SIG-M5 treated with dmso at 0.1 percent for 504 hours (cell line): ENCODE data around the gene LMO2.
"Not testable (repeated sequence)": the region's sequence is repeated elsewhere in the genome, so short reads cannot be mapped to it uniquely, and the experiment has no call there.

Experiments used
- DNase-seq: peaks from one replicate; lab custom pipeline; 2025; ENCODE audit not compliant: unreplicated experiment; lab: John Stamatoyannopoulos, UW

The LMO2 gene

DNA sequence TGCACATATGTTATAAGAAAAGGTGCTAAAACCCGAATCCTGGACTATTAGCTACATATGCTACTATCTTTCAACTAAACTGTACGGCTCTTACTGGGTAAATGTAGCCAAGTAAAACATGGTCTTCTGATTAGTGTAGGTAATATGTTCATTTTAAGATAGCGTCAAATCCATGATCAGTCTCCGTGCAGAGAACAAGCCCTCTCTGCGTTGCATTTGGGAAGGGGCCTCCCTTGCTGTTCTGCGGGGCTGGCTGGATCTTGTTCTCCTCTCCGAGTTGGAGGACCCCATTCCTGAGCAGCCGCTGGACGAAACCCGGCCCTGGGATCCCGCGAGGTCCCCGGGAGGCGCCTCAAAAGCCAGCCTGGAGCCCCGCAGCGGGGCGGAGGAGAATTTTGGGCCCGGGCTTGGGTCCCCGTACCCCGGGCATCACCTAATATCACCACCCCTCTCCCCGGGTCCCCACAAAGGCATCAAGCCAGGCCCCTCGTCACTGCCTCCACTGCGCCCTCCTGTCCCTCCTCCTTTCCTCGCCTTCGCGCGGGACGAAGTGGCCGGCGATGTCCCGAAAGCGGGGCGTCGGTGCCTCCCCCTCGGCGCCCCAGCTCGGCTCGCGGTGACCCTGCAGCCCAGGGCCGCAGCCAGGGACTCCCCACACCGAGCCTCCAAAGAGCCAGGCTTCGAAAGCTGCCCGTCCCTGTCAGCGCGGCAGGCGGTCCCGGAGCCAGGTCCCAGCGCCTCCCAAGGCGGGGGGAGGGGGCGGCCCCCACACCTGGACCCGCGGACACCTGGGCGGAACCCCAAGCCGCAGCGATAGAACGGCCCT is 63.1 kb downstream of the LMO2 start:
- no peak for DNase-seq

DNA sequence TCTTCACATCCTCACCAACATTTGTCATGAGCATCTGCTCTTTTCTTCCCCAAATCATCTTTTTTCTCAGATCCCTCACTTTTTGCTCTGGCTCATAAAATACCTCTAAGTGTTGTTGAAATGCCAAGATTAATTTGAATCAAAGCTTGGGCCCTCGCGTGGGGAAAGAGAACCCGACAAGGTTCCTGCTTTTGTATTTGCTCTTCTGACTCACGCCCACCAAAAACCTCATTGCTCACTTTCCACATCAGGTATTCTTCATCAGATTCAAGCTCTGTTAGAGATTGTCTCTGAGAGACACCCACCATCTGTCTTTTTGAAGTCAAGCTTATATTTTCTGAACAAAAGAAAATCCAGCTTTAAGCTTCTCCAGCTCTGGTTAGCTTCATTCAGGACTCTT is 64.7 kb downstream of the LMO2 start:
- DNase-seq: no peak

GRCh38 chr11:33825854-33826560 is 65.9 kb downstream of the LMO2 start:
- DNase-seq: no peak

- DNase-seq: not testable (repeated sequence)
These were observed 68.9 kb downstream of the LMO2 start for GRCh38 chr11:33822981-33823380.

- no peak for DNase-seq
These were observed 72.4 kb downstream of the LMO2 start for GRCh38 chr11:33819278-33820035.
